ENCODE measurements around the gene PDE2A.

PDE2A gene

GRCh38 chr11:72639502-72640375 is 34.5 kb downstream of the PDE2A start:
- Histone ChIP-seq H3K27ac (ENCODE audit: low read length) (no peak overlapping the region), H3K4me2 (ENCODE audit: insufficient read depth, low read length) (no peak overlapping the region), H4K20me1 (ENCODE audit: insufficient read depth, low read length) (peaks cover under 1% of the 10 kb centered on the region), H3K9ac (ENCODE audit: low read depth, low read length) (no peak overlapping the region), H3K4me3 (ENCODE audit: low read depth in 1 of 2, low read length in 2 of 2) (no peak overlapping the region), H3K4me1 (ENCODE audit: insufficient read depth, low read length) (peaks cover 8% of the 10 kb centered on the region), H2AFZ (ENCODE audit: low read depth, low read length) (no peak overlapping the region), H3K79me2 (ENCODE audit: insufficient read depth, low read length) (no peaks in the 10 kb centered on the region), H3K9me3 (ENCODE audit: insufficient read depth, low read length, severe bottlenecking) (no peaks in the 10 kb centered on the region), H3K36me3 (ENCODE audit: insufficient read depth, low read length) (no peaks in the 10 kb centered on the region), H3K27me3 (ENCODE audit: insufficient read depth, low read length, poor library complexity) (no peaks in the 10 kb centered on the region)
- no peak for TF ChIP-seq CTCF (IDR thresholded peaks at IDR 0.05; ENCODE audit: borderline replicate concordance, extremely low read depth, low read length, poor library complexity, severe bottlenecking)
- no peak for TF ChIP-seq EZH2 (IDR thresholded peaks at IDR 0.05; ENCODE audit: borderline replicate concordance, low read depth, low read length, severe bottlenecking)
- DNase-seq (no peak), ATAC-seq (ENCODE audit: insufficient read depth, low read depth) (no peak)

DNA sequence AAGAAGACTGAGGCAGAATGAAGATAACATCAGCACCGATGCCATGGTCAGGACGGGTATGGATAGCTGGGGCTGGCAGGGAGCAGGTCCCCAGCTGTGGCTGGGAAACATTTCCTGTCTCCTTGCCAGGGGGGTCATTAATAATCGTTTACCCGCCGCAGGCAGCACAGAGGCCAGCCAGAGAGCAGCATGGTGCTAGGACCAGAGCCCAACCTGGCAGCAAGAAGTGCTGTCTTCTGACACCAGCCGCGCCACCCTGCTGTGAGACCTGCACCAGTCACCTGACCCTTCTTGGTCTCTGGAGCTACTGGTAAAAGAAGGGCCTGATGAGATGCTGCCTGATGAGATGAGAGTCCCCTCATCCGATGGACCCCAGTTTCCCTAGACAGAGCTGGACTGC is 36.3 kb downstream of the PDE2A start:
- no peaks in the 10 kb centered on the region for H3K9me3 ChIP-seq (ENCODE audit: insufficient read depth, low read length, severe bottlenecking)
- no peak overlapping the region for H2AFZ ChIP-seq (ENCODE audit: low read depth, low read length)
- H3K9ac ChIP-seq (ENCODE audit: low read depth, low read length), result no peak overlapping the region
- H3K27ac ChIP-seq (ENCODE audit: low read length), result no peak overlapping the region
- no peaks in the 10 kb centered on the region for H3K79me2 ChIP-seq (ENCODE audit: insufficient read depth, low read length)
- H3K36me3 ChIP-seq (ENCODE audit: insufficient read depth, low read length), result no peaks in the 10 kb centered on the region
- no peak for DNase-seq
- peaks cover 5% of the 10 kb centered on the region for H3K27me3 ChIP-seq (ENCODE audit: insufficient read depth, low read length, poor library complexity)
- TF ChIP-seq CTCF (IDR thresholded peaks at IDR 0.05; ENCODE audit: borderline replicate concordance, extremely low read depth, low read length, poor library complexity, severe bottlenecking), result no peak
- no peak for TF ChIP-seq EZH2 (IDR thresholded peaks at IDR 0.05; ENCODE audit: borderline replicate concordance, low read depth, low read length, severe bottlenecking)
- ATAC-seq (ENCODE audit: insufficient read depth, low read depth), result no peak
- H3K4me2 ChIP-seq (ENCODE audit: insufficient read depth, low read length), result no peak overlapping the region
- H4K20me1 ChIP-seq (ENCODE audit: insufficient read depth, low read length), result peaks cover 5% of the 10 kb centered on the region
- peaks cover 3% of the 10 kb centered on the region for H3K4me1 ChIP-seq (ENCODE audit: insufficient read depth, low read length)
- H3K4me3 ChIP-seq (ENCODE audit: low read depth in 1 of 2, low read length in 2 of 2), result no peak overlapping the region

DNA sequence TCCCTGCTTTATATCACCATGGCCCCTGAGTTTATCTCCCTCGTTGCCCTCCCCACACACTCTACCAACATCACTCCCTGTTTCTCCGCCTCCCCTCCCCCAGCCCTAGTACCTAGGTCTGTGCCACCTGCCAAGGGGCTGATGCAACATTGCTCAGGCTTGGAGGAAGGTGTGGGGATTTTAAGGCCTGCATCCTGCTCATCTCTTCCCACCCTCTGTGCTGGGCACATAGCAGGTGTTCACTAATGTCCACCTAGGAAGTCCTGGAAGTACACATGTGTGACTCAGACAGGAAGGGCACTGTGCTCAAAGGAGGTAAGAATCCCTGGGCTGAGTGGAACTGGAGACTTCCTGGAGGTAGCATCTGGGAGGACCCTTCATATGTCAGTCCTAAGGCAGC is 37.0 kb downstream of the PDE2A start:
- H3K4me3 ChIP-seq (ENCODE audit: low read depth in 1 of 2, low read length in 2 of 2), result no peak overlapping the region
- TF ChIP-seq EZH2 (IDR thresholded peaks at IDR 0.05; ENCODE audit: borderline replicate concordance, low read depth, low read length, severe bottlenecking) (no peak), CTCF (IDR thresholded peaks at IDR 0.05; ENCODE audit: borderline replicate concordance, extremely low read depth, low read length, poor library complexity, severe bottlenecking) (no peak)
- peaks cover 5% of the 10 kb centered on the region for H4K20me1 ChIP-seq (ENCODE audit: insufficient read depth, low read length)
- no peaks in the 10 kb centered on the region for H3K4me1 ChIP-seq (ENCODE audit: insufficient read depth, low read length)
- no peak overlapping the region for H3K27ac ChIP-seq (ENCODE audit: low read length)
- no peak overlapping the region for H2AFZ ChIP-seq (ENCODE audit: low read depth, low read length)
- no peak overlapping the region for H3K4me2 ChIP-seq (ENCODE audit: insufficient read depth, low read length)
- H3K79me2 ChIP-seq (ENCODE audit: insufficient read depth, low read length), result no peaks in the 10 kb centered on the region
- no peaks in the 10 kb centered on the region for H3K36me3 ChIP-seq (ENCODE audit: insufficient read depth, low read length)
- ATAC-seq (ENCODE audit: insufficient read depth, low read depth) (no peak), DNase-seq (no peak)
- H3K9ac ChIP-seq (ENCODE audit: low read depth, low read length), result no peak overlapping the region
- no peaks in the 10 kb centered on the region for H3K9me3 ChIP-seq (ENCODE audit: insufficient read depth, low read length, severe bottlenecking)
- H3K27me3 ChIP-seq (ENCODE audit: insufficient read depth, low read length, poor library complexity), result peaks cover 5% of the 10 kb centered on the region
